ENCODE measurements around the gene SELPLG.

SELPLG gene

GRCh38 chr12:108581311-108582227 lies 52.1 kb downstream of the SELPLG start:
- no peak for TF ChIP-seq CTCF (IDR thresholded peaks at IDR 0.05; ENCODE audit: low read depth, low read length)

GRCh38 chr12:108580531-108580930 lies 53.2 kb downstream of the SELPLG start:
- no peak for TF ChIP-seq CTCF (IDR thresholded peaks at IDR 0.05; ENCODE audit: low read depth, low read length)

More at GRCh38 chr12:108581311-108582227, 52.1 kb downstream of the SELPLG start:
- no peak overlapping the region for H3K4me3 ChIP-seq (ENCODE audit: low read depth, low read length)

GRCh38 chr12:108578813-108579212 lies 54.9 kb downstream of the SELPLG start:
- no peak overlapping the region for H3K4me3 ChIP-seq (ENCODE audit: low read depth, low read length)
- no peak for TF ChIP-seq CTCF (IDR thresholded peaks at IDR 0.05; ENCODE audit: low read depth, low read length)

More at GRCh38 chr12:108580531-108580930, 53.2 kb downstream of the SELPLG start:
- no peak overlapping the region for H3K4me3 ChIP-seq (ENCODE audit: low read depth, low read length)

- H3K4me3 ChIP-seq (ENCODE audit: low read depth, low read length), result no peak overlapping the region
- no peak for TF ChIP-seq CTCF (IDR thresholded peaks at IDR 0.05; ENCODE audit: low read depth, low read length)
Observed at GRCh38 chr12:108578264-108578663, 55.4 kb downstream of the SELPLG start.

GRCh38 chr12:108577458-108577857 lies 56.2 kb downstream of the SELPLG start:
- TF ChIP-seq CTCF (IDR thresholded peaks at IDR 0.05; ENCODE audit: low read depth, low read length), result no peak
- H3K4me3 ChIP-seq (ENCODE audit: low read depth, low read length), result no peak overlapping the region

- no peak overlapping the region for H3K4me3 ChIP-seq (ENCODE audit: low read depth, low read length)
- no peak for TF ChIP-seq CTCF (IDR thresholded peaks at IDR 0.05; ENCODE audit: low read depth, low read length)
Observed at GRCh38 chr12:108576660-108577234, 56.9 kb downstream of the SELPLG start.

Measured in WI38 (cell line).